TTC549 (cell line): Measurements from ENCODE around the gene CACTIN.
A peak's percentile ranks its signal among the peaks of the same experiment; 100 is the strongest.
"Not testable (repeated sequence)": the region's sequence is repeated elsewhere in the genome, so short reads cannot be mapped to it uniquely, and the experiment has no call there.

ENCODE experiments used
- FAIRE-seq: peaks from 2 replicates; lab custom pipeline; 2012; peaks lifted over from hg19 to GRCh38; lab: Jason Lieb, UNC

CACTIN gene

DNA sequence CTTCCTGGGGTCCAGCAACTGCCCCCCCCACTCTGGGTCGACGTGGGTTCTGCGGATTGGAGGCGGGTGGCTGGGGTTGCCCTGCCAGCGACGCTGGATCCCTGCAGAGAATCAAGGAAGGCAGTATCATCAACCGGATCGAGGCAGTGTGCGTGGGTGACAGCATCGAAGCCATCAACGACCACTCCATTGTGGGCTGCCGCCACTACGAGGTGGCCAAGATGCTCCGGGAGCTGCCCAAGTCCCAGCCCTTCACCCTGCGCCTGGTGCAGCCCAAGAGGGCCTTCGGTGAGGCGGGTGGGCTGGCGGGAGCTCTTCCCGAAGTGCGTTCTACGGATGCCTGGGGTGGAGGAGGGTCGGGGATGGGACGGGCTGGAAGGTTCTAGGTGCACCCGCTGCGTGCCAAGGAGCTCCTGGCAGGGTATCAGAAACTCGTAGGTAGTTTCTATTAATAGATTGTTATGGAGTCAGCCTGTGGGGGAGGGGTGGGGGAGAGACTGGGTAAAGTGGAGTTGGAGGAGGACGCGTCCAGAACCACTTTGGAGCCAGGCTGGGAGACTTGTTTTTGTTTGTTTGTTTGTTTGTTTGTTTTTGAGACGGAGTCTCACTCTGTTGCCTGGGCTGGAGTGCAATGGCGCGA is 39.8 kb downstream of the CACTIN start:
- no peak for FAIRE-seq

GRCh38 chr19:3586127-3586626 is 40.4 kb downstream of the CACTIN start:
- FAIRE-seq: no peak

- no peak for FAIRE-seq
Observed at GRCh38 chr19:3585301-3586126, 41.1 kb downstream of the CACTIN start, which contains the start of gene GIPC3. TSS of gene GIPC3 (plus strand) at chr19:3585478. CDS start at chr19:3585598, 120 bp downstream.

DNA sequence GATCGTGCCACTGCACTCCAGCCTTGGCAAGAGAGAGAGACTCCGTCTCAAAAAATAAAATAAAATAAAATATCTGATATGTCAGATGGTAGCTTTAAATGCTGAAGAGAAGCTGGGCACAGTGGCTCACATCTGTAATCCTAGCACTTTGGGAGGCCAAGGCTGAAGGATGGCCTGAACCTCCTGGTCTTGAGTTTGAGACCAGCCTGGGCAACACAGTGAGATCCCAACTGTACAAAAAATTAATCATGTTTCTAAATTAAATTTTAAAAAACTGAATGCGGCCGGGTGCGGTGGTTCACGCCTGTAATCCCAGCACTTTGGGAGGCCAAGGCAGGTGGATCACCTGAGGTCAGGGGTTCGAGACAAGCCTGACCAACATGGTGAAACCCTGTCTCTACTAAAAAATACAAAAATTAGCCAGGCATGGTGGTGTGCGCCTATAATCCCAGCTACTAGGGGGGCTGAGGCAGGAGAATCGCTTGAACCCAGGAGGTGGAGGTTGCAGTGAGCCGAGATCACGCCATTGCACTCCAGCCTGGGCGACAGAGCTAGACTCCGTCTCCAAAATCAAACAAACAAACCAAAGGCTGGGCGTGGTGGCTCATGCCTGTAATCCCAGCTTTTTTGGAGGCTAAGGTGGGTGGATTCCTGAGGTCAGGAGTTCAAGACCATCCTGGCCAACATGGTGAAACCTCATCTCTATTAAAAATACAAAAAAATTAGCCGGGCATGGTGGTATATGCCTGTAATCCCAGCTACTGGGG is 42.4 kb downstream of the CACTIN start:
- FAIRE-seq: not testable (repeated sequence)

GRCh38 chr19:3581792-3582191 is 44.8 kb downstream of the CACTIN start:
- FAIRE-seq: not testable (repeated sequence)

GRCh38 chr19:3580156-3580934 is 46.2 kb downstream of the CACTIN start:
- no peak for FAIRE-seq

- FAIRE-seq: no peak
Observed at GRCh38 chr19:3578390-3578789, 48.2 kb downstream of the CACTIN start.

DNA sequence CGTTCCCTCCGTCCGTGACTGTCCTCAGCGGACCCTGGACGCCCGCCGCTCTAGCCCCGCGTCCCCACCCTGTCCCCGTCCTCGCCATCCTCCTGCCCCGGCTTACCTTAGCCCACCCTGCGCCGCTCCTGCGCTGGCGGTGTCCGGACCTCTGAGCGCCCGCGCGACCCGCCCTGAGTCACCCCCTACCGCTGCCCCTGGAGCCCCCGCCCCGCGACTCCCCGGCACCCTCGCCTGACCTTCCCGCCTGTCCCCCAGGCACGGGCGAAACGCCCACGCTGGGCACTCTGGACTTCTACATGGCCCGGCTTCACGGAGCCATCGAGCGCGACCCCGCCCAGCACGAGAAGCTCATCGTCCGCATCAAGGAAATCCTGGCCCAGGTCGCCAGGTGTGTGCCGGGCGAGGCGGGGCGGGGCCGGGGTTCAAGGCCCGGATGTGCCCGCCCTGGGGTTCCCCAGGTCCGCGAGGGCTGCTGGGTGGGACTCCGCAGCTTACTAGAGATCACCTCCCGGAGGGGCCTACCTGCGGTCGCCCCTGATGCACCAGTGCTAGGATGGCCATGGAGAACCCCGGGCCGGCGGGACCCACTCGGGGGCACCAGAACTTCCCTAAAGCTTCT is 48.8 kb downstream of the CACTIN start:
- FAIRE-seq: no peak

GRCh38 chr19:3576696-3577443 is 49.7 kb downstream of the CACTIN start:
- no peak for FAIRE-seq

- no peak for FAIRE-seq
Observed at GRCh38 chr19:3575949-3576673, 50.5 kb downstream of the CACTIN start.

GRCh38 chr19:3575260-3575741 is 51.3 kb downstream of the CACTIN start:
- no peak for FAIRE-seq

DNA sequence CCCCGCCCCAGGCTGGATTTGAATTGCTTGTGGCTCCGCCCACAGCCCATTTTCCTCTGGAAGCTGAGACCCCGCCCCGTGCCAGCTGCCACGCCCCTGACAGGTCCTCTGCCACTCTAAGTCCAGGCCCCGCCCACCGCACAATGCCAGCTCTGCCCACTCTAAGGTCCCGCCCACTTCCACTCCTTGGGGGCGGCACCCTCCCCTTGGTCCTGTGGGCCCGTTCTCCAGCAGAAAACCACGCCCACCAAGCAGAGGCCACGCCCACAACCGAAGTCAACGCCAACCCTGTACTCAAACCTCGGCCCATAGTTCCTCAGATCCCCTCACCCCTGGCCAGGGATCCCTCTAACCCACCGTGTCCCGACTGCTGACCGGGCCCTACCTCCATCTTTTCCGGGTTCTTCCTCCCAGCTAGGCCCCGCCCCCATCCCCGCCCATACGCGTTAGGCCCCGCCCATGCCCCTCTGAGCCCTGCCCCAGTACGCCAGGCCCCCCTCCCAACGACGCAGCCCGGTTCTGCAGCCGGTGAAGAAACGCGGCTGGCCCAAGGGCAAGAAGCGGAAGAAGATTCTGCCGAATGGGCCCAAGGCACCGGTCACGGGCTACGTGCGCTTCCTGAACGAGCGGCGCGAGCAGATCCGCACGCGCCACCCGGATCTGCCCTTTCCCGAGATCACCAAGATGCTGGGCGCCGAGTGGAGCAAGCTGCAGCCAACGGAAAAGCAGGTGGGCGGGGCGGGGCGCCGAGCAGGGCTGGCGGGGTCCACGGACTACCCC is 52.5 kb downstream of the CACTIN start:
- FAIRE-seq: peak; percentile 43

- no peak for FAIRE-seq
Observed at GRCh38 chr19:3573162-3573857, 53.3 kb downstream of the CACTIN start.

- FAIRE-seq: no peak
Observed at GRCh38 chr19:3572855-3573161, 53.8 kb downstream of the CACTIN start, which contains the start of gene HMG20B. TSS of gene HMG20B (plus strand) at chr19:3572944. CDS start at chr19:3573310, 366 bp downstream.

- FAIRE-seq: peak; percentile 95
Observed at GRCh38 chr19:3572132-3572854, 54.3 kb downstream of the CACTIN start.

DNA sequence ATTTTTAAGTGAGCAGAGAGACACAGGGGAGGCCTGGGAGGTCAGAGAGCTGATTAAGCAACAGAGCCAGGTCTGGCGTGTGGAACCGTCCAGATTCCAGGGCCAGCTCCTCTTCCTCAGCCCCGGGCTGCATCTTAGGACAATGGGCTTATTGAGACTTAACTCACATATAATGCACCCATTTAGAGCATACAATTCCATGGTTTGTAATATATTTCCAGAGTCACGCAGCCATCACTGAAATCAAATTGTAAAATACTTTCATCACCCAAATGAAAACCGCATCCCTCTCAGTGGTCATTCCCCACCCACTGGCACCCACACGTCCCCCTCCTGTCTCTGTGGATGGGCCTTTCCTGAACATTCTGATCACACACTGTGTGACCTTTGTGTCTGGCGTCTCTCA is 56.0 kb downstream of the CACTIN start:
- FAIRE-seq: no peak

DNA sequence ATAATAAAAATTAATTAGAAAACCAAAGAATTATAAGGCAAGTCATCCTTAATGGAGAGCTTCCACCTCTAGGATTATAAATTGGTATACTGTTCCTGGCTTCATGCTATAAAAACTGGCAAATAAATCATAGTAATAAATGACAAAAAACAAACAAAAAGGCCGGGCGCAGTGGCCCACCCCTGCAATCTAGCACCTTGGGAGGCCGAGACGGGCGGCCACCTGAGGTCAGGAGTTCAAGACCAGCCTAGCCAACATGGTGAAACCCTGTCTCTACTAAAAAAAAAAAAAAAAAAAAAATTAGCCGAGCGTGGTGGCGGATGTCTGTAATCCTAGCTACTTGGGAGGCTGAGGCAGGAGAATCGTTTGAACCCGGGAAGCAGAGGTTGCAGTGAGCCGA is 56.5 kb downstream of the CACTIN start:
- not testable (repeated sequence) for FAIRE-seq

- FAIRE-seq: no peak
Observed at GRCh38 chr19:3565139-3565538, 61.5 kb downstream of the CACTIN start.
